ENCODE data around the gene CDH18.

CDH18 gene

DNA sequence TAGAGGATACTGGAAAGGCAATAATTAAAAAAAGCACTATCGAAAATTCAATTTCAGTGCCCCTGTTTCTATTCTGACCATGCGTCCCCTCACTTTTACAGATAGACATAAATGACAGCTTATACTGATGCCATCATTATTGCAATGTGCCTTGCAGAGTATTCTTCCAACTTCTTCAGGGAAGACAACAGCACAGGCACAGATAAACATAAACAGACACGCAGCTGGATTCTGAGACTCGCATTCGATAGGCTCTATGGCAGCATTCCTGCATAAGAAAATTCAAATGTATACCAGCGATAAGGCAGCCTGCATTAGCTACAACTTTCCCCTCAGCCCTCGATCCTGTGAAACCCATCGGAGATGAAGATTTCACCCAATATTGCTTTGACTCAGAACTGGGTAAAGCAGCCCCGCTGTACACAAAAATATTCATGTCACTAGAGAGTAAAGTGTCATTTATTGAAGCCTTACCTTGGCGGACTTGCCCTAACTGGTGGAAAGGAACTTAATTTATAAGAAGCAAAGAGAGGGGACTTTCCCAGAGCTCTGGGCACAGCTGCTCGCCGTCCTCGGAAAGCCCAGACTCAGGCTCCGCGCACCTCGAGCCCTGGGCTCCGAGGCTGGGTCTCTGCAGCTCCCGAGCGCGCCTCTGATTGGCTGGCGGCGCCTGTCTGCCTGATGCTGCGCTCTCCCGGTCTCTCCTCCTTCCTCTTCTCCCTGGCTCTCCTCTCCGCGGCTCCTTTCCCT lies at the start of gene CDH18:
TSS of gene CDH18 (minus strand) at position 589 of the 750 bp plus-strand sequence. CDS start 149,214 bp downstream, outside the sequence.
- TF ChIP-seq, protein P1, sequence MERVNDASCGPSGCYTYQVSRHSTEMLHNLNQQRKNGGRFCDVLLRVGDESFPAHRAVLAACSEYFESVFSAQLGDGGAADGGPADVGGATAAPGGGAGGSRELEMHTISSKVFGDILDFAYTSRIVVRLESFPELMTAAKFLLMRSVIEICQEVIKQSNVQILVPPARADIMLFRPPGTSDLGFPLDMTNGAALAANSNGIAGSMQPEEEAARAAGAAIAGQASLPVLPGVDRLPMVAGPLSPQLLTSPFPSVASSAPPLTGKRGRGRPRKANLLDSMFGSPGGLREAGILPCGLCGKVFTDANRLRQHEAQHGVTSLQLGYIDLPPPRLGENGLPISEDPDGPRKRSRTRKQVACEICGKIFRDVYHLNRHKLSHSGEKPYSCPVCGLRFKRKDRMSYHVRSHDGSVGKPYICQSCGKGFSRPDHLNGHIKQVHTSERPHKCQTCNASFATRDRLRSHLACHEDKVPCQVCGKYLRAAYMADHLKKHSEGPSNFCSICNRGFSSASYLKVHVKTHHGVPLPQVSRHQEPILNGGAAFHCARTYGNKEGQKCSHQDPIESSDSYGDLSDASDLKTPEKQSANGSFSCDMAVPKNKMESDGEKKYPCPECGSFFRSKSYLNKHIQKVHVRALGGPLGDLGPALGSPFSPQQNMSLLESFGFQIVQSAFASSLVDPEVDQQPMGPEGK (CRISPR knock-in tag; IDR thresholded peaks at IDR 0.05; ENCODE audit: borderline replicate concordance): no peak
- no peak for TF ChIP-seq CREB5 (CRISPR knock-in tag; IDR thresholded peaks at IDR 0.05; ENCODE audit: low read depth)
- TF ChIP-seq ISL1 (CRISPR knock-in tag; IDR thresholded peaks at IDR 0.05): no peak
- TF ChIP-seq BACH2 (CRISPR knock-in tag; IDR thresholded peaks at IDR 0.05; ENCODE audit: borderline replicate concordance): no peak
- TF ChIP-seq, protein P2, sequence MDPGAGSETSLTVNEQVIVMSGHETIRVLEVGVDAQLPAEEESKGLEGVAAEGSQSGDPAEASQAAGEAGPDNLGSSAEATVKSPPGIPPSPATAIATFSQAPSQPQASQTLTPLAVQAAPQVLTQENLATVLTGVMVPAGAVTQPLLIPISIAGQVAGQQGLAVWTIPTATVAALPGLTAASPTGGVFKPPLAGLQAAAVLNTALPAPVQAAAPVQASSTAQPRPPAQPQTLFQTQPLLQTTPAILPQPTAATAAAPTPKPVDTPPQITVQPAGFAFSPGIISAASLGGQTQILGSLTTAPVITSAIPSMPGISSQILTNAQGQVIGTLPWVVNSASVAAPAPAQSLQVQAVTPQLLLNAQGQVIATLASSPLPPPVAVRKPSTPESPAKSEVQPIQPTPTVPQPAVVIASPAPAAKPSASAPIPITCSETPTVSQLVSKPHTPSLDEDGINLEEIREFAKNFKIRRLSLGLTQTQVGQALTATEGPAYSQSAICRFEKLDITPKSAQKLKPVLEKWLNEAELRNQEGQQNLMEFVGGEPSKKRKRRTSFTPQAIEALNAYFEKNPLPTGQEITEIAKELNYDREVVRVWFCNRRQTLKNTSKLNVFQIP (CRISPR knock-in tag; IDR thresholded peaks at IDR 0.05; ENCODE audit: borderline replicate concordance, low read depth): no peak
- no peak for TF ChIP-seq TOX (CRISPR knock-in tag; IDR thresholded peaks at IDR 0.05; ENCODE audit: borderline replicate concordance)
- TF ChIP-seq RARB (CRISPR knock-in tag; IDR thresholded peaks at IDR 0.05): no peak
- TF ChIP-seq ZNF8 (CRISPR knock-in tag; IDR thresholded peaks at IDR 0.05): no peak
- TF ChIP-seq CSDC2 (CRISPR knock-in tag; IDR thresholded peaks at IDR 0.05): no peak
- ATAC-seq: peak; percentile 99

- TF ChIP-seq ESRRG (CRISPR knock-in tag; IDR thresholded peaks at IDR 0.05): no peak
- no peak for TF ChIP-seq ARNTL (CRISPR knock-in tag; IDR thresholded peaks at IDR 0.05; ENCODE audit: borderline replicate concordance, low read depth)
- no peak for TF ChIP-seq ZC3H10 (CRISPR knock-in tag; IDR thresholded peaks at IDR 0.05)
- ATAC-seq: no peak
Observed at GRCh38 chr5:20034717-20035116, 46.7 kb upstream of the CDH18 start.

DNA sequence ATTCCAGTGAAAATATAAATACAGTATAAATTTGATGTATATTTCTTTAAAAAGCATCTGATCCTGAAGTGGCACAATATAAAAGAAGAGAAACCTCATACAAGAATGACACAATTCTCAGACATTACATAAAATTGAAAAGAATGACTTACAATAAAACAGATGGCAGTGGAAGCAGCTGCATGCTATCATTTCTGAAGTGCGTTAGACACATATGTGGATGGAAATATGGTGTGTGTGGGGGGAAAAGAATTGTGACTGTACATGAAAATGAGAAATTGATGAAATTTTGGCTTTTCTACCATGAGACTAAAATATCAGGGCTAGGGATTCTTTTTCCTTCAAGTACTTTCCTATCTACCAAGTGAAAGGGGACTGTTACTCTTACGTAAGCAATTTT lies 45.9 kb upstream of the CDH18 start:
- no peak for ATAC-seq
- no peak for TF ChIP-seq PPARA (CRISPR knock-in tag; IDR thresholded peaks at IDR 0.05; ENCODE audit: borderline replicate concordance)
- no peak for TF ChIP-seq TCF4 (CRISPR knock-in tag; IDR thresholded peaks at IDR 0.05; ENCODE audit: borderline replicate concordance)
- TF ChIP-seq, protein P1 (CRISPR knock-in tag; IDR thresholded peaks at IDR 0.05; ENCODE audit: borderline replicate concordance): no peak
- TF ChIP-seq, protein P2 (CRISPR knock-in tag; IDR thresholded peaks at IDR 0.05; ENCODE audit: borderline replicate concordance, low read depth): no peak
- no peak for TF ChIP-seq ZFP3 (CRISPR knock-in tag; IDR thresholded peaks at IDR 0.05)
- TF ChIP-seq ESRRG (CRISPR knock-in tag; IDR thresholded peaks at IDR 0.05): no peak
- TF ChIP-seq GLIS3 (CRISPR knock-in tag; IDR thresholded peaks at IDR 0.05): no peak
- TF ChIP-seq TOX (CRISPR knock-in tag; IDR thresholded peaks at IDR 0.05; ENCODE audit: borderline replicate concordance): no peak
- no peak for TF ChIP-seq ZC3H10 (CRISPR knock-in tag; IDR thresholded peaks at IDR 0.05)
- no peak for TF ChIP-seq CSRNP3 (CRISPR knock-in tag; IDR thresholded peaks at IDR 0.05)
- TF ChIP-seq ZNF8 (CRISPR knock-in tag; IDR thresholded peaks at IDR 0.05): no peak
- TF ChIP-seq RARB (CRISPR knock-in tag; IDR thresholded peaks at IDR 0.05): no peak
- no peak for TF ChIP-seq ARNTL (CRISPR knock-in tag; IDR thresholded peaks at IDR 0.05; ENCODE audit: borderline replicate concordance, low read depth)
- TF ChIP-seq BACH2 (CRISPR knock-in tag; IDR thresholded peaks at IDR 0.05; ENCODE audit: borderline replicate concordance): no peak
- no peak for TF ChIP-seq OSR1 (CRISPR knock-in tag; IDR thresholded peaks at IDR 0.05)
- no peak for TF ChIP-seq ISL1 (CRISPR knock-in tag; IDR thresholded peaks at IDR 0.05)
- no peak for TF ChIP-seq ZFP30 (CRISPR knock-in tag; IDR thresholded peaks at IDR 0.05)
- TF ChIP-seq, protein P3, sequence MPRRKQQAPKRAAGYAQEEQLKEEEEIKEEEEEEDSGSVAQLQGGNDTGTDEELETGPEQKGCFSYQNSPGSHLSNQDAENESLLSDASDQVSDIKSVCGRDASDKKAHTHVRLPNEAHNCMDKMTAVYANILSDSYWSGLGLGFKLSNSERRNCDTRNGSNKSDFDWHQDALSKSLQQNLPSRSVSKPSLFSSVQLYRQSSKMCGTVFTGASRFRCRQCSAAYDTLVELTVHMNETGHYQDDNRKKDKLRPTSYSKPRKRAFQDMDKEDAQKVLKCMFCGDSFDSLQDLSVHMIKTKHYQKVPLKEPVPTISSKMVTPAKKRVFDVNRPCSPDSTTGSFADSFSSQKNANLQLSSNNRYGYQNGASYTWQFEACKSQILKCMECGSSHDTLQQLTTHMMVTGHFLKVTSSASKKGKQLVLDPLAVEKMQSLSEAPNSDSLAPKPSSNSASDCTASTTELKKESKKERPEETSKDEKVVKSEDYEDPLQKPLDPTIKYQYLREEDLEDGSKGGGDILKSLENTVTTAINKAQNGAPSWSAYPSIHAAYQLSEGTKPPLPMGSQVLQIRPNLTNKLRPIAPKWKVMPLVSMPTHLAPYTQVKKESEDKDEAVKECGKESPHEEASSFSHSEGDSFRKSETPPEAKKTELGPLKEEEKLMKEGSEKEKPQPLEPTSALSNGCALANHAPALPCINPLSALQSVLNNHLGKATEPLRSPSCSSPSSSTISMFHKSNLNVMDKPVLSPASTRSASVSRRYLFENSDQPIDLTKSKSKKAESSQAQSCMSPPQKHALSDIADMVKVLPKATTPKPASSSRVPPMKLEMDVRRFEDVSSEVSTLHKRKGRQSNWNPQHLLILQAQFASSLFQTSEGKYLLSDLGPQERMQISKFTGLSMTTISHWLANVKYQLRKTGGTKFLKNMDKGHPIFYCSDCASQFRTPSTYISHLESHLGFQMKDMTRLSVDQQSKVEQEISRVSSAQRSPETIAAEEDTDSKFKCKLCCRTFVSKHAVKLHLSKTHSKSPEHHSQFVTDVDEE (CRISPR knock-in tag; IDR thresholded peaks at IDR 0.05): no peak
- TF ChIP-seq SNAI2 (CRISPR knock-in tag; IDR thresholded peaks at IDR 0.05): no peak

All from SK-N-SH treated with all-trans-retinoic acid at 6 μM for 48 hours (cell line).